H1 (cell line): ENCODE data around the gene SGK2. TPM values are rescaled to one million over a fixed set of nuclear protein-coding genes. Genes with fewer than 3 reads are reported as not detected.

Experiments used
- CTCF ChIA-PET: fragments of 300-600 bp; sonication (Branson Sonifier 250); formaldehyde crosslinking; loops from one replicate; lab custom pipeline; 2021; ENCODE audit not compliant: partially characterized antibody; lab: Charles Lee
- POLR2A ChIA-PET: fragments of 300-600 bp; sonication (Branson Sonifier 250); formaldehyde crosslinking; loops from one replicate; lab custom pipeline; 2021; ENCODE audit warnings: inconsistent platforms; ENCODE audit not compliant: partially characterized antibody; lab: Charles Lee
- DNase-seq, 2 experiments: peaks; one replicate each; pipeline versions ENCODE4 v3.0.0 to v3.0.0-alpha.2; 2010 to 2022; ENCODE audit warnings: low spot score in 2 of 2, low read depth in 1 of 2, mixed read lengths in 1 of 2
- FAIRE-seq: peaks from 2 replicates; lab custom pipeline; 2011; peaks lifted over from hg19 to GRCh38; lab: Jason Lieb, UNC
- H2AFZ ChIP-seq: 2 replicates; pipeline ENCODE4 v1.8.1; 2012; ENCODE audit warnings: low read length, inconsistent platforms
- H2AK5ac ChIP-seq: 2 replicates; pipeline ENCODE4 v1.6.1; 2013; ENCODE audit warnings: low read depth, low read length
- H2BK120ac ChIP-seq: replicated peaks from 2 replicates; pipeline ENCODE3; 2013; ENCODE audit warnings: low read depth, low read length, inconsistent platforms
- H2BK12ac ChIP-seq: 2 replicates; pipeline ENCODE4 v1.6.1; 2013; ENCODE audit warnings: low read depth, low read length
- H2BK15ac ChIP-seq: 2 replicates; pipeline ENCODE4 v1.6.1; 2013; ENCODE audit warnings: low read length
- H2BK20ac ChIP-seq: 2 replicates; pipeline ENCODE4 v1.6.1; 2013; ENCODE audit warnings: low read length
- H2BK5ac ChIP-seq: 2 replicates; pipeline ENCODE4 v1.6.1; 2013; ENCODE audit warnings: low read depth, low read length
- H3K14ac ChIP-seq: 2 replicates; pipeline ENCODE4 v1.6.1; 2013; ENCODE audit warnings: inconsistent platforms; ENCODE audit not compliant: insufficient read length
- H3K18ac ChIP-seq: 2 replicates; pipeline ENCODE4 v1.6.1; 2013; ENCODE audit warnings: low read length; ENCODE audit errors: extremely low read depth
- H3K23ac ChIP-seq: 2 replicates; pipeline ENCODE4 v1.6.1; 2013; ENCODE audit warnings: inconsistent platforms; ENCODE audit not compliant: insufficient read length
- H3K23me2 ChIP-seq: 2 replicates; pipeline ENCODE4 v1.6.1; 2013; ENCODE audit warnings: low read depth, low read length
- H3K27ac ChIP-seq: 2 replicates; pipeline ENCODE4 v1.6.1; 2011; ENCODE audit warnings: low read depth, low read length, inconsistent platforms
- H3K27me3 ChIP-seq, 4 experiments: replicated peaks in 1 of 4; 1 replicate in 1 of 4; 2 replicates in 3 of 4; pipeline versions ENCODE4 v1.6.1 to v1.8.1; 2011 to 2013; ENCODE audit warnings: low read length in 3 of 4, mild to moderate bottlenecking in 3 of 4, inconsistent platforms in 2 of 4, mixed read lengths in 2 of 4, moderate library complexity in 1 of 4; ENCODE audit not compliant: control insufficient read depth in 3 of 4, insufficient read depth in 3 of 4; ENCODE audit errors: extremely low read depth in 1 of 4
- H3K36me3 ChIP-seq, 4 experiments: 2 replicates each; pipeline versions ENCODE4 v1.6.1 to v1.8.1; 2011 to 2013; ENCODE audit warnings: mild to moderate bottlenecking in 4 of 4, low read length in 3 of 4, moderate library complexity in 2 of 4, control low read depth in 1 of 4, inconsistent platforms in 1 of 4; ENCODE audit not compliant: insufficient read depth in 4 of 4, control insufficient read depth in 2 of 4
- H3K4ac ChIP-seq: replicated peaks from 2 replicates; pipeline ENCODE3; 2013; ENCODE audit warnings: low read length, low read depth, mixed read lengths, inconsistent platforms; ENCODE audit not compliant: insufficient read length
- H3K4me1 ChIP-seq, 4 experiments: replicated peaks in 1 of 4; 1 replicate in 1 of 4; 2 replicates in 3 of 4; pipeline versions ENCODE4 v1.6.1 to v1.8.1; 2011 to 2013; ENCODE audit warnings: low read length in 3 of 4, inconsistent platforms in 2 of 4, mixed read lengths in 1 of 4; ENCODE audit not compliant: insufficient read depth in 4 of 4, control insufficient read depth in 3 of 4
- H3K4me2 ChIP-seq, 2 experiments: 2 replicates each; pipeline versions ENCODE4 v1.6.1 to v1.8.1; 2011 to 2013; ENCODE audit warnings: low read depth in 2 of 2, low read length in 2 of 2, control low read depth in 1 of 2, inconsistent platforms in 1 of 2, mild to moderate bottlenecking in 1 of 2; ENCODE audit not compliant: insufficient read depth in 1 of 2
- H3K4me3 ChIP-seq, 4 experiments: fragments of 200-600, 300-600 bp in 1 of 4; sonication (generic), shearing (Covaris generic), sonication (Bioruptor Twin) in 1 of 4; 2 replicates each; pipeline versions ENCODE4 v1.5.1 to v1.8.1; 2011 to 2016; ENCODE audit warnings: low read length in 4 of 4, low read depth in 3 of 4, control low read depth in 2 of 4, inconsistent platforms in 2 of 4, mild to moderate bottlenecking in 2 of 4, mixed read lengths in 1 of 4, moderate library complexity in 1 of 4; ENCODE audit not compliant: insufficient read depth in 2 of 4; ENCODE audit errors: extremely low read depth in 1 of 4
- H3K56ac ChIP-seq: replicated peaks from 2 replicates; pipeline ENCODE3; 2013; ENCODE audit warnings: low read depth, mild to moderate bottlenecking, mixed read lengths, low read length, inconsistent platforms; ENCODE audit not compliant: insufficient read length
- H3K79me1 ChIP-seq: 2 replicates; pipeline ENCODE4 v1.6.1; 2013; ENCODE audit warnings: low read depth, low read length, control low read depth
- H3K79me2 ChIP-seq, 2 experiments: 2 replicates each; pipeline versions ENCODE4 v1.6.1 to v1.8.1; 2012 to 2013; ENCODE audit warnings: low read length in 2 of 2, mild to moderate bottlenecking in 2 of 2, inconsistent platforms in 1 of 2; ENCODE audit not compliant: insufficient read depth in 2 of 2, control insufficient read depth in 1 of 2
- H3K9ac ChIP-seq, 4 experiments: replicated peaks in 1 of 4; 1 replicate in 1 of 4; 2 replicates in 3 of 4; pipeline versions ENCODE4 v1.6.1 to v1.8.1; 2011 to 2013; ENCODE audit warnings: low read depth in 3 of 4, low read length in 3 of 4, control low read depth in 2 of 4, mild to moderate bottlenecking in 2 of 4, moderate library complexity in 2 of 4, inconsistent platforms in 1 of 4; ENCODE audit errors: extremely low read depth in 1 of 4
- H3K9me3 ChIP-seq, 2 experiments: 2 replicates each; pipeline versions ENCODE4 v1.6.1 to v1.8.1; 2012 to 2013; ENCODE audit warnings: mild to moderate bottlenecking in 2 of 2, moderate library complexity in 2 of 2, control low read depth in 1 of 2, inconsistent platforms in 1 of 2, low read depth in 1 of 2, low read length in 1 of 2, mixed read lengths in 1 of 2; ENCODE audit not compliant: insufficient read depth in 2 of 2
- H4K20me1 ChIP-seq, 2 experiments: replicated peaks in 1 of 2; 2 replicates each; pipeline versions ENCODE3 to v1.8.1; 2011 to 2013; ENCODE audit warnings: inconsistent platforms in 2 of 2, low read length in 2 of 2, mild to moderate bottlenecking in 1 of 2; ENCODE audit not compliant: insufficient read depth in 2 of 2, control insufficient read depth in 1 of 2
- H4K5ac ChIP-seq: 2 replicates; pipeline ENCODE4 v1.6.1; 2013; ENCODE audit warnings: low read length, low read depth, mixed read lengths, inconsistent platforms; ENCODE audit not compliant: insufficient read length
- H4K8ac ChIP-seq: 2 replicates; pipeline ENCODE4 v1.8.0; 2013; ENCODE audit warnings: mild to moderate bottlenecking, moderate library complexity, low read length, inconsistent platforms; ENCODE audit not compliant: insufficient read depth; ENCODE audit errors: extremely low read depth
- H4K91ac ChIP-seq: replicated peaks from 2 replicates; pipeline ENCODE3; 2013; ENCODE audit warnings: low read length, mixed read lengths, inconsistent platforms; ENCODE audit not compliant: insufficient read length
- BACH1 ChIP-seq: IDR thresholded peaks from 2 replicates; pipeline ENCODE4 v1.6.1; 2012; ENCODE audit warnings: low read length, improper control_type of control experiment
- CHD1 ChIP-seq: IDR thresholded peaks from 2 replicates; pipeline ENCODE4 v1.6.1; 2012; ENCODE audit warnings: low read depth, low read length, improper control_type of control experiment
- FOSL1 ChIP-seq: IDR thresholded peaks from 2 replicates; pipeline ENCODE4 v1.6.1; 2011; ENCODE audit warnings: mild to moderate bottlenecking, low read depth, low read length, moderate library complexity; ENCODE audit not compliant: insufficient read depth
- GABPA ChIP-seq: IDR thresholded peaks from 2 replicates; pipeline ENCODE4 v1.6.1; 2011; ENCODE audit warnings: mild to moderate bottlenecking, low read length, moderate library complexity, borderline replicate concordance; ENCODE audit not compliant: insufficient read depth
- KDM4A ChIP-seq: IDR thresholded peaks from one replicate; pipeline ENCODE4 v1.7.1; 2012; ENCODE audit warnings: low read depth, mild to moderate bottlenecking, moderate library complexity, low read length, inconsistent platforms; ENCODE audit not compliant: severe bottlenecking
- KDM5A ChIP-seq: fragments of 200-600 bp; IDR thresholded peaks from 2 replicates; pipeline ENCODE4 v1.7.1; 2012; ENCODE audit warnings: mild to moderate bottlenecking, low read length, inconsistent platforms, mixed read lengths
- MAFK ChIP-seq: IDR thresholded peaks from 2 replicates; pipeline ENCODE4 v1.6.1; 2012; ENCODE audit warnings: low read depth, mild to moderate bottlenecking, improper control_type of control experiment, low read length
- PHF8 ChIP-seq: fragments of 200-600 bp; sonication (generic); conservative IDR thresholded peaks from 2 replicates; pipeline ENCODE4 v1.7.1; 2012; ENCODE audit warnings: low read depth, mild to moderate bottlenecking, inconsistent platforms, low read length, moderate library complexity
- POLR2AphosphoS5 ChIP-seq: IDR thresholded peaks from 2 replicates; pipeline ENCODE4 v1.6.1; 2011; ENCODE audit warnings: low read depth, low read length
- SP4 ChIP-seq: IDR thresholded peaks from 2 replicates; pipeline ENCODE4 v1.6.1; 2012; ENCODE audit warnings: low read length, inconsistent platforms
- SUZ12 ChIP-seq: fragments of 200-600 bp; sonication (generic); IDR thresholded peaks from 2 replicates; pipeline ENCODE4 v1.6.1; 2012; ENCODE audit warnings: mild to moderate bottlenecking, inconsistent platforms, low read length, moderate library complexity, mixed read lengths
- WGBS, 2 experiments: shearing (Covaris generic) in 1 of 2; methylation state at CpG; one replicate each; pipeline versions ENCODE4 v1.1.6 to v1.1.7; 2013 to 2015; ENCODE audit warnings: low lambda C conversion rate in 2 of 2, mixed read lengths in 2 of 2, inconsistent platforms in 1 of 2, low coverage in 1 of 2, missing lambda C conversion rate in 1 of 2; ENCODE audit not compliant: insufficient replicate concordance in 2 of 2, insufficient coverage in 1 of 2, insufficient read length in 1 of 2; ENCODE audit errors: extremely low coverage in 1 of 2, missing lambda C conversion rate in 1 of 2; 5-methylcytosine and 5-hydroxymethylcytosine counted together
- long read RNA-seq, 2 experiments: library from RNA in 1 of 2; library from capped mRNA in 1 of 2; stranded (forward); transcript quantifications; one replicate each; pipeline ENCODE4 v2.0.0, GENCODE V29; 2021; ENCODE audit warnings: inconsistent platforms in 1 of 2
- polyA minus RNA-seq, 3 experiments: library from RNA; depleted of rRNA, polyadenylated mRNA; stranded (reverse); fragments of >200 nt; gene quantifications; 1 replicate in 2 of 3; 2 replicates in 1 of 3; pipeline ENCODE4 v1.2.3, GENCODE V29; 2011
- polyA plus RNA-seq, 7 experiments: library from polyadenylated mRNA; depleted of rRNA in 3 of 7; stranded (reverse) in 5 of 7; unstranded in 2 of 7; fragments of >200 nt in 5 of 7; fragments of 200-250 nt in 2 of 7; gene quantifications; 1 replicate in 5 of 7; 2 replicates in 1 of 7; 4 replicates in 1 of 7; pipeline versions ENCODE4 v1.2.1 to v1.2.3, GENCODE V29; 2011 to 2013; ENCODE audit warnings: missing spikeins in 2 of 7, mixed read lengths in 2 of 7
- total RNA-seq: library from RNA; stranded (reverse); fragmentation: NEBNext Ultra II Directional; extraction: Animal tissue kit (Norgen Biotek cat#: 25700); gene quantifications from 2 replicates; pipeline ENCODE4 v1.2.1, GENCODE V29; 2021

The SGK2 gene
- total RNA-seq (0.23 TPM in 1 of 2 replicates, not detected in the other), polyA plus RNA-seq (2011; rRNA removed) (0.21 and 0.58 TPM in 2 replicates), polyA minus RNA-seq (2011; rRNA and poly(A)+ RNA removed) (0.83 and 1.5 TPM in 2 replicates)
- 0.49 TPM for polyA plus RNA-seq (2011; cell fraction: cytosol; rRNA removed)
- 3.7 TPM for polyA plus RNA-seq (2011; cell fraction: nucleus; rRNA removed)
- 0.31 to 1.0 TPM (median 0.66 TPM) in 4 replicates for polyA plus RNA-seq (2012, experiment 1 of 2)
- 0.09 TPM for polyA plus RNA-seq (2012, experiment 2 of 2)
- polyA plus RNA-seq (2013, experiment 1 of 2): 0.18 TPM
- polyA plus RNA-seq (2013, experiment 2 of 2): 0.18 TPM
- not detected for polyA minus RNA-seq (2011; cell fraction: cytosol; rRNA and poly(A)+ RNA removed)
- 0.80 TPM for polyA minus RNA-seq (2011; cell fraction: nucleus; rRNA and poly(A)+ RNA removed)
- long read RNA-seq, experiment 1: 0 reads
- long read RNA-seq, experiment 2: 0 reads

DNA sequence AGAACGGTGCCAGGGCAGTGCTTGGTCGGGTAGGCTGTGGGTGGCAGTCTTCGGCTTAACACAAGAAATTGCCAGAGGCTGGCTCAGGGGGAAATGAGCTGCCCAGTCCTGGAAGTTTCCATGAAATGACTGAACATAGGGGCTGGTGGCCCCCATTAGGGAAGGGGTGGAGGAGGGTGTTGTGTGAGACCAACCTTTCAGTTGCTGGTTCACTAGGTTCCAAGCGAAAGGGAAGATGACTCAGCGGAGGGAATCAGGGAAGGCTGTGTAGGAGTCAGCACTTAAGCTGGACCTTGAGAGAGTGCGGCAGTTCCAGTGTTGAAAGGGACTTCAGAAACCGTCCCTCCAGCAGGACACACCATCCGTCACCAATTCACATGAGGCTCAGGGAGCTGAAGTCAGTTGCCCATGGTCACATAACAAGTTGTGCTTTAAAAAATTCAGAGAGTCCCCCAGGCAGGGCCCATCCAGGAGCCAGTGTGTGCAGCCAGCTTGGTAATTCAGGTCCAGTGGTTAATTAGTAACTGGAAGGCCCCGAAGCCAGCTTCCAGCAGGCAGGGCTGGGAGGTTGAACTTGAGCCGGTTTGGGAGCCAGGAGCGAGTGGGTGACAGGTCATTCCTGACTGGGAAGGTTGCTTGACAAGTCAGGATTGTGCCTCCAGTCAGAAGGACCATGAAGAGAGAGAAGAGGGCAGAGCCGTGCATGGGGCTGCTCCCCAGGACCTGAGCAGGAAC, at the start of gene SGK2:
TSS of gene SGK2 (plus strand) at position 616 of the 735 bp plus-strand sequence. CDS start 7,469 bp downstream, outside the sequence.
- H3K4ac ChIP-seq: no peak within 1 kb of the TSS
- no peaks in the 10 kb centered on the region for H4K20me1 ChIP-seq
- H3K18ac ChIP-seq: no peak within 1 kb of the TSS; the same call in 1 of the 2 replicates
- H3K4me1 ChIP-seq: no peaks in the 10 kb centered on the region
- no peaks in the 10 kb centered on the region for H3K27me3 ChIP-seq
- H2BK5ac ChIP-seq: 0 out of 2 replicates have a peak within 1 kb of the TSS, but pooled peaks have one; percentile 24
- no peak within 1 kb of the TSS for H2AFZ ChIP-seq
- FAIRE-seq (no peak), DNase-seq (no peak)
- no peak within 1 kb of the TSS for H2BK20ac ChIP-seq
- 0 out of 2 replicates have a peak within 1 kb of the TSS, but pooled peaks have one; percentile 27 for H2BK12ac ChIP-seq
- H3K36me3 ChIP-seq: no peaks in the 10 kb centered on the region
- H2AK5ac ChIP-seq: no peak within 1 kb of the TSS
- ChIA-PET CTCF (interaction anchor here (1.2 to 2.1 kb wide), 4 partner anchors 12 to 134 kb away, joined by 4 to 9 read pairs (median 6); no protein-coding TSS in a partner anchor), POLR2A (interaction anchor here (1.0 to 1.5 kb wide), 3 partner anchors 9 to 101 kb away, joined by 3 to 6 read pairs (median 4); partner anchors contain the start of gene SRSF6)
- H3K9ac ChIP-seq: no peak within 1 kb of the TSS
- H2BK120ac ChIP-seq: no peak within 1 kb of the TSS
- no peak within 1 kb of the TSS for H3K14ac ChIP-seq
- no peak within 1 kb of the TSS for H3K23ac ChIP-seq
- H3K56ac ChIP-seq: no peak within 1 kb of the TSS
- H3K79me1 ChIP-seq: no peaks in the 10 kb centered on the region
- peak within 1 kb of the TSS; percentile 28; the same call in 1 of the 2 replicates for H4K8ac ChIP-seq
- 85% methylated on average over 12 of the region's 12 CpGs; no CpG with 5 or more reads in 1 of the 2 experiments for WGBS, 2 experiments
- peaks cover 2% of the 10 kb centered on the region; the same call in 1 of the 2 replicates for H3K23me2 ChIP-seq
- H3K27ac ChIP-seq: no peak within 1 kb of the TSS
- H3K79me2 ChIP-seq: no peaks in the 10 kb centered on the region
- no peak within 1 kb of the TSS for H3K4me2 ChIP-seq
- no peak within 1 kb of the TSS for H3K4me3 ChIP-seq
- no peak within 1 kb of the TSS for H4K5ac ChIP-seq
- no peak within 1 kb of the TSS for H4K91ac ChIP-seq
- H2BK15ac ChIP-seq: no peak within 1 kb of the TSS
- no peaks in the 10 kb centered on the region for H3K9me3 ChIP-seq
- TF ChIP-seq GABPA: no peak
- no peak for TF ChIP-seq KDM4A
- no peak for TF ChIP-seq POLR2AphosphoS5
- peak; percentile 68 for TF ChIP-seq BACH1
- TF ChIP-seq PHF8: no peak
- TF ChIP-seq SUZ12: no peak
- no peak for TF ChIP-seq CHD1
- no peak for TF ChIP-seq SP4
- peak; percentile 12; the same call in 1 of the 2 replicates for TF ChIP-seq MAFK
- no peak for TF ChIP-seq KDM5A
- no peak for TF ChIP-seq FOSL1
